Cerebellar nuclear complex (tissue), 1 donor: ENCODE data around the gene DHH.

Experiments used
- DNase-seq, 2 experiments: peaks; one replicate each; lab custom pipeline; 2025; lab: John Stamatoyannopoulos, UW

DHH gene

GRCh38 chr12:49050507-49051372 lies 43.9 kb downstream of the DHH start:
- no peak for DNase-seq

- DNase-seq, result no peak
Measured at GRCh38 chr12:49049566-49050224, 44.9 kb downstream of the DHH start.

GRCh38 chr12:49048953-49049352 lies 45.6 kb downstream of the DHH start:
- no peak for DNase-seq

- DNase-seq, result no peak
Measured at GRCh38 chr12:49046129-49046895, 48.3 kb downstream of the DHH start.

GRCh38 chr12:49044660-49045059 lies 49.9 kb downstream of the DHH start:
- DNase-seq, result no peak

- DNase-seq, result no peak
Measured at GRCh38 chr12:49043856-49044258, 50.7 kb downstream of the DHH start.

GRCh38 chr12:49043241-49043640 lies 51.4 kb downstream of the DHH start:
- no peak for DNase-seq

- no peak for DNase-seq
Measured at GRCh38 chr12:49041881-49042484, 52.6 kb downstream of the DHH start.

GRCh38 chr12:49041036-49041880 lies 53.3 kb downstream of the DHH start:
- DNase-seq, result no peak

GRCh38 chr12:49040364-49040855 lies 54.2 kb downstream of the DHH start:
- DNase-seq, result no peak

GRCh38 chr12:49039421-49040363 lies 54.9 kb downstream of the DHH start:
- no peak for DNase-seq

- DNase-seq, result no peak
Measured at GRCh38 chr12:49038291-49038955, 56.2 kb downstream of the DHH start.

- DNase-seq, result no peak
Measured at GRCh38 chr12:49037947-49038237, 56.7 kb downstream of the DHH start.

- no peak for DNase-seq
Measured at GRCh38 chr12:49037111-49037946, 57.3 kb downstream of the DHH start.
